Stromal cell of bone marrow (primary cell): ENCODE measurements around the gene TARM1.

Source experiments
- DNase-seq: peaks from one replicate; pipeline ENCODE4 v3.0.0-alpha.2; 2012; ENCODE audit warnings: low read depth

Gene TARM1

DNA sequence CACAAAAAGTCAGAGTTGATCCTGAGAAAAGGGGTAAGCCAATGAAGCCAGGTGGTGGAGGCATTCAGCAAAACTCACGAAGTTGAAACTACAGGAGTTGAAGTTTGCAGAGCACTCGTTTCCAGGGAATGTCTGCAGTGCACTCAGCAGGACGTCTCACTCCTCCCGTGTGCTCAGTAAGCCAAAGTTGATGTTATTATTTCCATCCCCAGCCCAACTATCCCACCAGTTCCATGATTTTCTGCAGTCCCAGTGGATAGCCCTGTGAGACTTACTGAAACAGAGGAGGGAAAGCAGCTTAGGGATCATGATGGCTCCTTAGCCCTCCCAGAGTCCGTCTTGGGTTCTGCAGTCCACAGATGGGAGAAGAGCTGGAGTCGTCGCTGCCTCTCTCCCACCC, at the start of gene TARM1:
Gene TARM1, minus strand, starts transcription at position 334 of the 400 bp plus-strand sequence. Its CDS starts 25 bp downstream, at position 309.
- no peak for DNase-seq

DNA sequence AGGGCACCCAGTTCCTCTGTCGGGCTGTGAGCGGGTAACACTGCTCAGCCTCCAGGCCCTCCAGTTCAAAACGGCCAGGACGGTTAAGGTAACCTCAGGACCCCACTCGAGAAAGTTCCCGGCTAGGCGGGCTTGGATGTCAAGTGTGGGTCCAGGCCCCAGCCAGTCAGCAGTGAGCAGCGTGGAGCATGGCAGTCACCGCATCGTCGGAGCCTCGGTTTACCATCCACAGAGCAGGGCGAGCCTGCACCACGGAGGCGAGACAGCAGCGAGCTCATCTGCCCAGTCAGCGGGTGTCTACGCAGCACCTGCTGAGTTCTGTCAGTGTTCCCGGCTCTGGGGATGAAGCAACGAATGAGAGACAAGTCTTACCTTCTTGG, 48.4 kb upstream of the TARM1 start:
- DNase-seq, result no peak

DNA sequence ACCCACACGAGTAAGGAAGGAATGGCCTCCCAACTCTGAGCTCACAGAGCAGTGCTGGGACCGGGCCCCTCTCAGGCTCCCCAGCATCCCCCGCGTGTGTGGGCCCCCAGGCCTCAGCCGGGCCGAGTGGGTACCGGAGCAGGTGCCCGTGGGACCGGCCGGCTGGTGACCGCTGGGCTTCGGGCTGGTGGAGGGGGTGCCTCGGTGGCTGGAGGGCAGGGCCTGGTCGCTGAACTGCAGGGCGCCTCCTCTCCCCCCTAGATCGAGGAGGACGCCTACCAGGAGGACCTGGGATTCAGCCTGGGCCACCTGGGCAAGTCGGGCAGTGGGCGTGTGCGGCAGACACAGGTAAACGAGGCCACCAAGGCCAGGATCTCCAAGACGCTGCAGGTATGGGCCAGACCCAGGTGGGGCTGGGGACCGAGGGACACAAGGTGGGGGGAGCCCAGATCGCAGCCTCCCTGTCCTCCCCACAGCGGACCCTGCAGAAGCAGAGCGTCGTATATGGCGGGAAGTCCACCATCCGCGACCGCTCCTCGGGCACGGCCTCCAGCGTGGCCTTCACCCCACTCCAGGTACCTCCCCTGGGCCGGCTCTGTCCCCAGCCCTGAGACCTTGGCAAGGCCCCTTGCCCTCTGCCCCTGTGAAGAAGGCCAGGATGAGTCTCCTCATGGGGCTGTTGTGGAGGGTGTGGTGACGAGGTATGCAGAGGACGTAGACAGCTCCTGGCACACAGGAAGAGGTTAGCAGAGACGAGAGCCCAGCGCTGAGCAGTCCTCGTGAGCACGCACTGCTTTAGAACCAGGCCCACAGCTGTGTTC, 47.8 kb upstream of the TARM1 start:
- no peak for DNase-seq

DNA sequence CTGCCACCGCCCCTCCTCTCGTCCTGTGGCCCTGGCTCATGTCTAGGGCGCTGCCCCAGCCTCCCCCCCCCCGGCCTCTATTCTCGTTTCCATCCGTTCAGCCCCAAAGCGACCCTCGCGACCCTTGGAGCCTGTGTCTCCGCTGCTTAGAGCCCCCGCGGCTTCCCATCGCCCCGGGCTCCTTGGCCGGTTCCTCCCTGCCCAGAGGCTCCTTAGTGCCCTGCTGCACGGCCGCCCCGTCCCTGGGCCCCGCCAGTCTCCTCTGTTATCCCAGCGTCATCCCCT, 47.2 kb upstream of the TARM1 start:
- no peak for DNase-seq

DNA sequence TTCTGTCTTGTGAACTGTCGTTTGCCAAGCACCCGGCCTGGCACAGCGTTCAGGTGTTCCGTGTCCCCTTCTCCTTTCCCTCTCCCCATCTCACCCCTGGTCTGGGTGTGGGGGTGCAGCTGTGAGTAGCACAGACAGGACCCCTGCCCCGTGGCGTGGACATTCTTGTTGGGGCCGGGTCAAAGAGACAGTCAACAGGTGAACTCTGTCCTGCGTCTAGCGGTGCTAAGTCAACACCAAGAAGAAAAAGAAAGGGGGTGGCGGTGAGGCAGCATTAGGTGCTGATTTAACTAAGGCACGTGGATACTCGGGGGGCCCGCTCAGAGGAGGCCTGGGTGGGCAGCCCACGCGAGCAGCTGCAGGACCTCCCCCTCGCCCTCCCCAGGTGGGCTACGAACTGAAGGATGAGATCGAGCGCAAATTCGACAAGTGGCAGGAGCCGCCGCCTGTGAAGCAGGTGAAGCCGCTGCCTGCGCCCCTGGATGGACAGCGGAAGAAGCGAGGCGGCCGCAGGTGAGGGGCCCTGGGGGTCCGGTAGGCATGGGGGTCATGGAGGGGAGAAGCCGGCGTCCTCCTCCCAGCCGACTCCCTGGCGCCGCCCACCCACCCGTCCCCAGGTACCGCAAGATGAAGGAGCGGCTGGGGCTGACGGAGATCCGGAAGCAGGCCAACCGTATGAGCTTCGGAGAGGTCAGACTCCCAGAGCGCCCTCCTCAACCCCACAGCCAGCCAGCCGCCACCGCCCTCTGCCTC, 46.7 kb upstream of the TARM1 start:
- DNase-seq, result no peak

DNA sequence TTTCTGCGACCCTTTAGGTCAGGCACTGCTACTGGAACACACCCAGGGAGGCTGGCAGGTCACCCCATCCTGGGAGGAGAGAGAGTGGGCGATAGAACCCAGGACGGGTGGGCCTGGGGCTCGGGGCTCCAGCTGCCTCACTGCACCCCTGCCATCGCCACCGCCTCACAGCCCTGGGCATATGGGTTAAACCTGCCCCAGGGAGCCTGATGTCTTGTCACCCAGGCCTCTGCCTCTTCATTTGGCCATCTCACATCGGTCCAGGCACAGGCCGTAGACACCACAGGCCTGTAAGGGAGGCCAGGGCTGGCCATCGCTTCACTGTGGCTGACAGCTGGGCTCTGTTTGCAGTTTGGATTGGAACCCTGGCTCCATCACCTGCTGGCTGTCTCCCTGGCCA, 44.5 kb upstream of the TARM1 start:
- no peak for DNase-seq

DNA sequence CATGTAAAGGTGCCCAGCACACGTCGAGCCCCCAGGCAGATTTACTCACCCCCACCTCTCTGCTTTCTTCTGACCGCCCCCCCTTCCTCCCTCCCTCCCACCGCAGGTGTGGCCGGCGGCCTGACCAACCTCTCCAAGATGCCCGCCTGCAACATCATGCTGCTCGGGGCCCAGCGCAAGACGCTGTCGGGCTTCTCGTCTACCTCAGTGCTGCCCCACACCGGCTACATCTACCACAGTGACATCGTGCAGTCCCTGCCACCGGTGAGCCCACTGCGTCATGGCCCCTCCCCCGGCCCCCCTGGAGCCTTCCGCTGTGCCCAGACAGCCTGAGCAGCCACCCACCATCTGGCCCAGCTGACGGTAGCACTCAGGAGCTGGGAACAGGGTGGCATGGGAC, 43.2 kb upstream of the TARM1 start:
- no peak for DNase-seq

DNA sequence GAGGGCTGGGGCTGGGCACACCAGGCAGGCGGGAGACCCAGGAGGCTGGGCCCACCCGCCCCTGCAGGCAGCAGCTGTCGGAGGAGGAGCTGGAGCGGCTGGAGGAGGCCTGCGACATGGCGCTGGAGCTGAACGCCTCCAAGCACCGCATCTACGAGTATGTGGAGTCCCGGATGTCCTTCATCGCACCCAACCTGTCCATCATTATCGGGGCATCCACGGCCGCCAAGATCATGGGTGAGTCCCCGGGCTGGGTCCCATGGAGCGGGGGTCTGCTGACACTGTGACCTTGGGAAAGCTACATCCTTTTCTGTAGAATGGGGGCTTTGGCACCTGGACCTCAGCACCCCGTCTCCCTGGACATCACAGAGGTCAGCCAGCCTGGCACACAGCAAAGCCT, 42.5 kb upstream of the TARM1 start:
- no peak for DNase-seq

DNA sequence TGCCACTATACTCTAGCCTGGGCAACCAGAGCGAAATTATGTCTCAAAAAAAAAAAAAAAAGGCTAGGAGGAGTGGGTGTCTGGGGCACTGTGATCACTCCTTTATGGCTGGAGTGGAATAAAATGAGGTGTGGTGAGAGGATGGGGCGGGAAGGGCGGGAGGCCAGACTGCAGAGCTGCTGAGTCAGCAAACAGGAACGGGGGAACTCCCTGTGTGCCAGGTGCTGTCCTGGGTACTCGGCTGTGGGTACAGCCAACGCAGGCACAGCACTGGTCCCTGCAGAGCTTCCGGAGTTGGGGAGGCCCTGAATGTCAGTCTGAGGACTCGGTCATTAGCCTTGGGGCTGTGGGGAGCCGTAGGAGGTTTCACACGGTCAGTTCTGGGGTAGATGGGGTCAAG, 40.1 kb upstream of the TARM1 start:
- no peak for DNase-seq

DNA sequence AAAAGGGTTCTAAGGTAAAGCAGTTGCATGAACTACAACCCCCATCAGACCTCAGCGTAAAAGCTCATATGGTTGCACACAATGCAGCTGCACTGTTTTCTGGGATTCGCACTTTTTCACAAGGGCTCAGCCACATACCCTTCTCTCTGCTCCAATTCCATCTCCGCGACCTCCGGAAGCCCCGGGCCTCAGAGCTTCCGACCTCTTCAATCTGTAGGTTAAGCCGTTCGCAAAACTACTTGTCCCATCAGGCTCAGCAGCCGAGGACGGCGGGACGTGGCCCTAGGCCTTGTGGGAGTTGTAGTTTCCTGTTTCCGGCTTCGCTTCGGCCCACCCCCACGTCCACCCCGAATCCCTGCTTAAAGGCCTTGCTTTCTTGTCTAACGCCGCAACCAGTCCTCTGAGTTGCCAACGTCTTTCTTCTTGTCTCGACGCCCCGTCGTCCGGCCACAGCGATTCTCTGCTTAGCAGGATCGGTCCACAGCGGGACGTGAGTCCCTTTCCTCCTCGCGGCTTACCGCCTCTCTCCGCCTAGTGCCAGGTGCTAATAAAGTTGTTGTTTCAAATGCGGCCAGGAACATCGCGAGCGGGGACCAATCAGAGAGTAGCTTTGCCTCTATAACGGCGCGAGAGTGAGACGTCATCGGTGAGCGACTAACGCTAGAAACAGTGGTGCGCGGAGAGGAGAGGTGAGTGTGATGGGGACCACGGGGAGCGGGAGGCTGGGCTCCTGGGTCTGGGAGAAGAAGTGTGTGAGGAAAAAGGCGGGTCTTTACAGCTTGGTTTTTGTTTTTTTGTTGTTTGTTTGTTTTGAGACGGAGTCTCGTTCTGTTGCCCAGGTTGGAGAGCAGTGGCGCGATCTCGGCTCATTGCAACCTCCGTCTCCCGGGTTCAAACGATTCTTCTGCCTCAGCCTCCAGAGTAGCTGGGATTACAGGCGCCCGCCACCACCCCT, 34.2 kb upstream of the TARM1 start, which contains the start of the genes PRPF31 and TFPT:
Gene PRPF31, plus strand, starts transcription at position 646 of the 955 bp plus-strand sequence. CDS start 2,525 bp downstream, outside the sequence.
Gene TFPT, minus strand, starts transcription at position 549 of the 955 bp plus-strand sequence. Its CDS starts 388 bp downstream, at position 161.
- peak; percentile 98 for DNase-seq

DNA sequence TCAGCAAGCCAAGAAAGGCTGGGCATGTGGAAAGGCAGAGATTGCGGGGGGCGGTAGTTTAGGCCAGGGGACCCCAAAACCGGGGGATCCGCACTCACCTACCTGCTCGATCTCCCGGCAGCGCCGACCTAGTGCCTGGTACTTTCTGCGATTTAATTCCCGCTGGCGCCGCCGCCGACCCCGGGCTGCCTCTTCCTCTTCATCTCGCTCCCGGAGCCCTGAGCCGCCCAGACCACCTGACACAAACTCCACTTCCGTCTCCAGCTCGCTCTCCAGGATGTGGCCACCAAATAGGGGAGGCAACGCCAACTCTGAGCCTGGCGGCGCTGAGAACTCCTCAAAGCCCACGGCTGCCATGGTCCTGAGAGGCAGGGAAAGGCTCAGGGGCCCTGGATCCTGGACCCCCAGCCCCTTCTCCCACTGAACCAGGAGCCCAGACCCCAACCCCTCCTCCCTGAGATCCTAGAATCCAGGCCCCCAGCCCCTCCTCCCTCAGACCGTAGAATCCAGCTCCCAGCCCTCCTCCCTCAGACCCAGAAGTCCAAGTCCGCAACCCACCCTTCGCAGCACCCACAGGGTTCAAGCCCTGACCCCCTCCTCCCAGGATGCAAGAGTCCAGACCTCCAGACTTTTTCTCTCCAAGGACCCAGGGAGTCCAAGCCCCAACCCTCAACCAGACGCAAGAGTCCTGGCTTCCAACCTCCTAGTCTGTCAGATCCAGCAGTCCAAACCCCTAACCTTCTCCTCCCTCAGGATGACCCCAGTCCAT, 33.4 kb upstream of the TARM1 start:
- peak; percentile 18 for DNase-seq

DNA sequence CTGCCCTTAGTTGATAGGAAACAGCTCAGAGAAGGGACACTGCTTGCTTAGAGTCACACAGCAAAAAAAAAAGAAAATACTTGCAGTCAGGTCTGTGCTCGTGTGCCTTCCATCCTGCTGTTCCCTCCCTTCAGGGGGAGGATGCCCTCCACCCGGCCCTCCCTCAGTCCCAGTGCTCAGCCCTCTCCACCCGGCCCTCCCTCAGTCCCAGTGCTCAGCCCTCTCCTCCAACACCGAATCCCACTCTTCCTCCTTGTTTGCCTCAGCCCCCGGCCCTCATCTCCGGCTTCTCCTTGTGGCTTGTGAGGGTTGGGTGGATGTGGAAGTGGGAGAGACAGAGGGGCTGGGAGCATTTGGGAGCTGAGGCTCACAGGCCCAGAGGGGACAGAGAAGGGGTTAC, 28.5 kb upstream of the TARM1 start:
- no peak for DNase-seq

DNA sequence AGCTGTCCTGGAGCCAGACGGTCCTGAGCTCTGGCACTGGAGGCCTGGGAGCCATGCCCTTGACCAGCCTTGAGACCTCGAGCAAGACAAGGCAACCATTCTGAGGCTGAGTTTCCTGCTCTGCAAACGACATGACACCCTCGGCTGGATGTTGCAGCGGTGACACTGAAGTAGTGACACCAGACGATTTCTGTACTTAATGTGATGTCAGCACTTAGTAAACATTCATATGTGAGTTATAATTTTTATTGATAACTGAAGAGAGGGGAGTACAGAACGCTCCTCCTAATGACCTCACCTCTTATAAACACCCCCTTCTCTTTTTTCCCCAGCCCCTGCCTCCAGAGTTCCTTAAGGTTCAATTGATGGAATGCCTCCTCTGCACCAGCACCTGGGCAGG, 27.3 kb upstream of the TARM1 start:
- no peak for DNase-seq

DNA sequence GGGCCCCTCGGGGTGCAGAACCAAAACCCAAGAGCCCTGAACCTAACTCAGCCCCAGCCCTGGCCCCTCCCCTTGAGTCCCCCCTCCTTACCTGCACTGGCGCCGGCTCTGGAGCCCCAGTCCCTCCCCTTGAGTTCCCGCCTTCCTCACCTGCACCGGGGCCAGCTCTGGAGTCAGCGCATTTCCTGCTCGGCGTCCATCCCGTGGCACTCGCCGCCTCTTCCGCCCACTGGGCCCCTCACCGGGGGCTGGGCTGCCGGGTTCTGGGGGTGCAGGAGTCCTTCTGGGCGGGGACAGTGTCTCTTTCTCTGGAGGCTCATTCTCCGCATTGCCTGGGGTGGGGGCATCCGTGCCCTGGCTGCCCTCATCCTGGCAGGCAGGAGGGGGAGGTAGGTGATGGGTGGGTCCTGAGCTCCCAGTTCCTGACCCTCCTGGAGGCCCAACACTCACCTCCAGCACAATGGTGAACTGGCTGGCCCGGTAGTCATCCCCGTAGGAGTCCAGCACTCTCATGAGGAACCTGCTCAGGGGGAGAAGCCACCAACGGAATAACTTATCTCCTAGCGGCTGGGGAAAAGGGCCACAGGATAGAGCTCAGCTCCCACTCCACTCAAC, 26.8 kb upstream of the TARM1 start:
- DNase-seq, result no peak

DNA sequence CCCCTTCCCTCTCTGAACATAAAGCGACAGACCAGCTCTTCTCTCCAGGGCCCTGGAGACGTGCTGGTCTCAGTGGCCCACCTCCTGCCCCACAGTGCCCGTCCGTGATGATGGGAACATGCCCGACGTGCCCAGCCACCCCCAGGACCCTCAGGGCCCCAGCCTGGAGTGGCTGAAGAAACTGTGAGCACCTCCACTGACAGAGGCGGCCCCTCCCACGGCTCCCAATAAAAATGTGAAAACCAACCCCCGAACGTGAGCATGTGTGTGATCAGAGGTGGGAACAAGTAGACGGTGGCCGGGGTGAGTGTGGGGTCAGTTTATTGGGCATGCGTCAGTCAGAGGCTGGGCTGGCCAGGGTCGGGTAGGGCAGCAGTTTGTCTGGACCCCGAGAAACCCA, 25.6 kb upstream of the TARM1 start:
- DNase-seq, result no peak

DNA sequence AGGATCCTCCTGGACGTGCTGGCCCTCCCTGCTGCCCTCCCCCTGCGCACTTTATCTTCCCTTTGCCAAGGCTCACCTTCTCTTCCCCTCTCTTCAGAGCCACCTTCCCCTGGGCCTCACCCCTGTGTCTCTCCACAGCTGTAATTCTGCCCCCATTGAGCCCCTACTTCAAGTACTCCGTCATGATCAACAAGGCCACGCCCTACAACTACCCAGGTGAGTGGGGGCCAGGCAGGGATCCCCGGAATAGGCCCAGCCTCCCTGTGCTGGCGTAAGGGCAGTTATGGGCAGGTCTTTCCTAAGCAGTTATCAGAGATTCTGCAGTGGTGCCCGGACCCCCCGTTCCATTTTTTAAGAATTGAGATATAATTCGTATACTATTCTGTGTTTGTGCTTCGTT, 24.6 kb upstream of the TARM1 start:
- no peak for DNase-seq

DNA sequence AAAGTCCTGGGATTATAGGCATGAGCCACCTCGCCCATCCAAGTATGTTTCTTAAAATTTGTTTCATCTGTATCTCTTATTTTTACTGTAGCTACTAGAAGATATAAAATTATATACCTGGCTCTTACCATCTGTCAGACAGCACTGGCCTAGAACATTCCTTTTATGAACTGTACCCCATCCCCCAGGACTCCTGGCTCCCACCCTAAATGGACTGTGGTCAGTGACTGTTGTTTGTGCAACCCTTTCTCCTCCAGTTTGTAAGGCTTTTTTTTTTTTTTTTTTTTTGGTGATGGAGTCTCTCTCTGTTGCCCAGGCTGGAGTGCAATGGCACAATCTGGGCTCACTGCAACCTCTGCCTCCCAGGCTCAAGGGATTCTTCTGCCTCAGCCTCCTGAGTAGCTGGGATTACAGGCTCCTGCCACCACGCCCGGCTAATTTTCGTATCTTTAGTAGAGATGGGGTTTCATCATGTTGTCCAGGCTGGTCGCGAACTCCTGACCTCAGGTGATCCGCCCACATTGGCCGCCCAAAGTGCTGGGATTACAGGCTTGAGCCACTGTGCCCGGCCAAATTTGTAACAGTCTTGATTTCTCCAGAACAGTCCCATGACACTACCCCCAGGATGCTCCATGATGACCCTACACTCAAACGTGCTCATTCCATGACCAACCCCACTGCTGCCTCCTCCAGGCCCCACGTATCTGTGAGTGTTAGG, 24.0 kb upstream of the TARM1 start:
- no peak for DNase-seq

DNA sequence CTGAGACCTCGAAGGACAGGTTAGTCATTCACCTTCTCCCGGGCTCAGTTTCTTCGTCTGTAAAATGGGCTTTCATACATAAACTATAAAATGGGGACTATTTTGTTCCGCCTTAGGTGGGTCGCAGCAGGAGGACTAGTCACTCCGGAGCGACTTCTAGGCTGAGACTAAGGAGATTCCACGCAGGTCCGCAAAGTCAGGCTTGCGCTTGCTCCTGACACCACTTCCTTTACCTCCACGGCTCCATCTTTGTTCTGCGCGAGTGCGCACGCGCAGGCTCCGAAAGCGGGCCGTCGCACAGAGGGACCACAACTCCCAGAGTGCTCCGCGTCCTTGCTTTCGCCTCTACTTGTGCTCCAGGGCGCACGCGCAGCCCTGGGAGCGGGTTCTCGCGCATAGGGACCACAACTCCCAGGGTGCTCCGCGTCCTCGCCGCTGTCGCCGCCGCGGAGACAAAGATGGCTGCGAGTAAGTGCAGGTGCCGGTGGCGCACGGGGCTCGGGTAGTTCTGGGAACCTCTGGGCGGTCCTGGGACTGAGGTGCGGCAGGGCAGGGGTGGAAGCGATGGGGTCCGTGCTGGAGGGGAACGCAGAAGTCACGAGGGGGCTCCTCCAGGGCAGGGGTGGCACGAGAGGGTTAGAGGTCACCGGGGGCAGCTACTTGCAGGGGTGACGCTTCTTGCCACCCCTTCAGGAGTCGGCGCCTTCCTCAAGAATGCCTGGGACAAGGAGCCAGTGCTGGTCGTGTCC, 21.4 kb upstream of the TARM1 start, which contains the start of gene NDUFA3:
Gene NDUFA3, plus strand, starts transcription at position 435 of the 749 bp plus-strand sequence. Its CDS starts 24 bp downstream, at position 459.
- DNase-seq, result peak; percentile 96

DNA sequence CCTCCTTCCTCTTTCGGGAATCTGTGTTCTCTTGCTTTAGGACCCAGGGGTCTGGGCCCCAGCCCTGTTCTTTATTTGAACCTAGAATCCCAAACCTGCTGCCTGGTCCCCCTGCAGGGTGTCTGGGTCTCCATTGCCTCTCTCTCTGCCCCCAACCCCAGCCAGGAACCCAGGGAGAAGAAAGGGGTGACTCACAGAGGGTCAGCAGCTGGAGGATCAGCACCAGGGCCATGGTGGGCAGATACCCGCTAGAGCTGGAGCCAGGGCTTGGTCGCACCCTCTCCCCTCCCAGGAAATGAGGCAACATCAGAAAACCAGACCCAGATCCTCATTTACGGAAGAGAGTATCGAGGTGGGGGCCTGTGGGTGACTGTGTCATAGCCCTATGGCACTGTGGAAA, 19.4 kb upstream of the TARM1 start, which contains the start of gene OSCAR:
Gene OSCAR, minus strand, starts transcription at position 243 of the 400 bp plus-strand sequence. Its CDS starts 11 bp downstream, at position 232.
- no peak for DNase-seq
